ENCODE data around the gene NELL1. TPM values are rescaled to one million over a fixed set of nuclear protein-coding genes. Genes with fewer than 3 reads are reported as not detected.

NELL1 gene
- total and polyA plus RNA-seq, 2 experiments from 2014 or later = 1.6 TPM; not detected in 1

GRCh38 chr11:21250196-21250595 is 580.8 kb downstream of the NELL1 start (continued):
- no peak for TF ChIP-seq CTCF (conservative IDR thresholded peaks at IDR 0.05; ENCODE audit: low read depth in 2 of 2)
- TF ChIP-seq CREB1 (CRISPR knock-in tag; IDR thresholded peaks at IDR 0.05; ENCODE audit: low read depth) = no peak
- no peak for TF ChIP-seq NANOG (IDR thresholded peaks at IDR 0.05; ENCODE audit: borderline replicate concordance)
- TF ChIP-seq JUNB (IDR thresholded peaks at IDR 0.05; ENCODE audit: unreplicated experiment) = no peak

GRCh38 chr11:21254055-21254454 is 584.7 kb downstream of the NELL1 start:
- no peaks in the 10 kb centered on the region for H3F3A ChIP-seq (replicated peaks; ENCODE audit: low read depth)
- Mint-ChIP-seq H3K36me3 (ENCODE audit: low read depth) (no peaks in the 10 kb centered on the region; the same call in 2 of the 3 replicates), H3K4me1 (peaks cover 32% of the 10 kb centered on the region), H3K4me3 (no peak overlapping the region), H3K9me3 (no peaks in the 10 kb centered on the region), H3K27ac (no peak overlapping the region), H3K27me3 (ENCODE audit: insufficient read depth, low read depth, poor library complexity) (no peaks in the 10 kb centered on the region)
- no peak overlapping the region for H2AFZ ChIP-seq
- DNase-seq (ENCODE audit: low spot score) (no peak), ATAC-seq (no peak)
- no peaks in the 10 kb centered on the region for H3K79me2 ChIP-seq (replicated peaks; ENCODE audit: insufficient read depth)
- H3K4me1 ChIP-seq (ENCODE audit: insufficient read depth) = peaks cover 26% of the 10 kb centered on the region
- H3K36me3 ChIP-seq (ENCODE audit: insufficient read depth) = no peaks in the 10 kb centered on the region
- no peaks in the 10 kb centered on the region for H4K20me1 ChIP-seq (replicated peaks; ENCODE audit: insufficient read depth)
- no peaks in the 10 kb centered on the region for H3K27me3 ChIP-seq (ENCODE audit: insufficient read depth)
- H3K4me2 ChIP-seq = no peak overlapping the region
- H3K4me3 ChIP-seq = no peak overlapping the region
- peaks cover 14% of the 10 kb centered on the region for H3K9me2 ChIP-seq (ENCODE audit: insufficient read depth)
- no peak overlapping the region for H3K27ac ChIP-seq (ENCODE audit: low read depth)
- TF ChIP-seq EZH2 (IDR thresholded peaks at IDR 0.05; ENCODE audit: low read depth, unreplicated experiment) (no peak), EZH2phosphoT487 (IDR thresholded peaks at IDR 0.05; ENCODE audit: unreplicated experiment) (no peak), CTCF (conservative IDR thresholded peaks at IDR 0.05; ENCODE audit: low read depth in 2 of 2) (no peak), NANOG (IDR thresholded peaks at IDR 0.05; ENCODE audit: borderline replicate concordance) (no peak), REST (IDR thresholded peaks at IDR 0.05; ENCODE audit: unreplicated experiment) (no peak), ETS1 (IDR thresholded peaks at IDR 0.05) (no peak), STAT1 (IDR thresholded peaks at IDR 0.05; ENCODE audit: unreplicated experiment) (no peak), POLR2AphosphoS5 (IDR thresholded peaks at IDR 0.05; ENCODE audit: low read depth) (no peak), CREB1 (CRISPR knock-in tag; IDR thresholded peaks at IDR 0.05; ENCODE audit: low read depth) (no peak), ZNF331 (CRISPR knock-in tag; IDR thresholded peaks at IDR 0.05; ENCODE audit: low read depth) (no peak), ZNF114 (CRISPR knock-in tag; IDR thresholded peaks at IDR 0.05) (no peak)

Measured in GM23338 (cell line).